ENCODE data around the gene KCNJ12.

DNA sequence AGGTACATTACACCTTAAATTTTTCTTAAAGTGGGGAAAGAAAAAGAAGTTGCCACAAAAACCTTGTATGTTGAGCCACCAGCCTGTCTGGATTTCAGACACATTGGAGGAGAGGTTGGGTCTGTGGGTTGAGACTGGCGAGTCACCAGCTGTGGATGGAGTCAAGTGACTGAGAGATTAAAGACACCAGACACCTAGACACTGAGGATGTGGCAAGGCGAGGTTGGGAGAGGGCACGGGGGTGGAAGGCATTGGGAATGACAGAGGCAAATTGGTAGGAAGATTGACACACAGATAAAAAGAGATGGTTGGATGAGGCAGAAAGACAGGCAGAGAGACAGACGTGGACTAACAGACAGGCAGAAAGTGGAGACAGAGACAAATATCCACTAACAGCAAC is 49.6 kb downstream of the KCNJ12 start:
- TF ChIP-seq POLR2AphosphoS5 (IDR thresholded peaks at IDR 0.05; ENCODE audit: borderline replicate concordance, low read depth, low read length) (no peak), EZH2 (IDR thresholded peaks at IDR 0.05) (no peak)
